Trophoblast cell (in vitro differentiated cells and primary cell): ENCODE data around the gene RAD1.

Experiments
- DNase-seq, 2 donors: peaks; one replicate each; pipeline ENCODE4 v3.0.0-alpha.2; 2016
- H2AFZ ChIP-seq: 2 replicates; pipeline ENCODE4 v1.6.1; 2013; ENCODE audit warnings: low read length, moderate library complexity, mild to moderate bottlenecking; ENCODE audit not compliant: insufficient read depth, poor library complexity
- H2AK5ac ChIP-seq: 2 replicates; pipeline ENCODE4 v1.6.1; 2013; ENCODE audit warnings: mild to moderate bottlenecking, low read length
- H2BK120ac ChIP-seq: 2 replicates; pipeline ENCODE4 v1.6.1; 2013; ENCODE audit warnings: low read length, mild to moderate bottlenecking, moderate library complexity; ENCODE audit not compliant: insufficient read depth, poor library complexity
- H2BK12ac ChIP-seq: 2 replicates; pipeline ENCODE4 v1.6.1; 2013; ENCODE audit warnings: mild to moderate bottlenecking, low read length, moderate library complexity
- H2BK5ac ChIP-seq: 2 replicates; pipeline ENCODE4 v1.6.1; 2013; ENCODE audit warnings: low read length, low read depth, moderate library complexity, mild to moderate bottlenecking; ENCODE audit not compliant: poor library complexity
- H3K14ac ChIP-seq: 2 replicates; pipeline ENCODE4 v1.6.1; 2013; ENCODE audit warnings: mild to moderate bottlenecking, low read length
- H3K18ac ChIP-seq: 2 replicates; pipeline ENCODE4 v1.6.1; 2013; ENCODE audit warnings: mild to moderate bottlenecking, low read length
- H3K23ac ChIP-seq: 2 replicates; pipeline ENCODE4 v1.6.1; 2013; ENCODE audit warnings: low read length
- H3K27ac ChIP-seq: 2 replicates; pipeline ENCODE4 v1.5.1; 2013; ENCODE audit warnings: low read depth, mild to moderate bottlenecking, inconsistent platforms, low read length, moderate library complexity
- H3K27me3 ChIP-seq: 2 replicates; pipeline ENCODE4 v1.6.1; 2013; ENCODE audit warnings: inconsistent platforms, mild to moderate bottlenecking, low read length, moderate library complexity; ENCODE audit not compliant: insufficient read depth
- H3K36me3 ChIP-seq, 2 experiments: 1 replicate in 1 of 2; 2 replicates in 1 of 2; pipeline ENCODE4 v1.6.1; 2013; ENCODE audit warnings: low read length in 2 of 2, mild to moderate bottlenecking in 2 of 2, moderate library complexity in 1 of 2; ENCODE audit not compliant: insufficient read depth in 2 of 2, control insufficient read depth in 1 of 2
- H3K4ac ChIP-seq: 2 replicates; pipeline ENCODE4 v1.6.1; 2013; ENCODE audit warnings: low read depth, mild to moderate bottlenecking, low read length, moderate library complexity
- H3K4me1 ChIP-seq, 2 experiments: 1 replicate in 1 of 2; 2 replicates in 1 of 2; pipeline ENCODE4 v1.6.1; 2013; ENCODE audit warnings: low read length in 2 of 2, mild to moderate bottlenecking in 2 of 2, moderate library complexity in 1 of 2; ENCODE audit not compliant: insufficient read depth in 2 of 2, control insufficient read depth in 1 of 2
- H3K4me2 ChIP-seq: 2 replicates; pipeline ENCODE4 v1.6.1; 2013; ENCODE audit warnings: inconsistent platforms, mild to moderate bottlenecking, low read length, moderate library complexity
- H3K4me3 ChIP-seq: 2 replicates; pipeline ENCODE4 v1.5.1; 2013; ENCODE audit warnings: mild to moderate bottlenecking, low read depth, low read length, inconsistent platforms
- H3K79me1 ChIP-seq: one replicate; pipeline ENCODE4 v1.6.1; 2013; ENCODE audit warnings: low read length
- H3K79me2 ChIP-seq: 2 replicates; pipeline ENCODE4 v1.6.1; 2013; ENCODE audit warnings: low read length, mild to moderate bottlenecking; ENCODE audit not compliant: control insufficient read depth, insufficient read depth, poor library complexity
- H3K9ac ChIP-seq: 2 replicates; pipeline ENCODE4 v1.6.1; 2013; ENCODE audit warnings: mild to moderate bottlenecking, low read length
- H3K9me3 ChIP-seq: 2 replicates; pipeline ENCODE4 v1.6.1; 2013; ENCODE audit warnings: low read depth, mild to moderate bottlenecking, control low read depth, inconsistent platforms, low read length; ENCODE audit not compliant: insufficient read depth
- H4K12ac ChIP-seq: 2 replicates; pipeline ENCODE4 v1.6.1; 2013; ENCODE audit warnings: low read depth, mild to moderate bottlenecking, low read length, moderate library complexity
- H4K8ac ChIP-seq: 2 replicates; pipeline ENCODE4 v1.6.1; 2013; ENCODE audit warnings: low read depth, mild to moderate bottlenecking, low read length, moderate library complexity
- H4K91ac ChIP-seq: one replicate; pipeline ENCODE4 v1.6.1; 2013; ENCODE audit warnings: low read depth, mild to moderate bottlenecking, low read length, moderate library complexity
- WGBS: extraction: QIAGEN DNeasy Blood & Tissue Kit; methylation state at CpG from one replicate; pipeline ENCODE4 v1.1.7; 2013; ENCODE audit warnings: missing lambda C conversion rate; ENCODE audit not compliant: insufficient read length, insufficient coverage; ENCODE audit errors: extremely low coverage; 5-methylcytosine and 5-hydroxymethylcytosine counted together

Gene RAD1

DNA sequence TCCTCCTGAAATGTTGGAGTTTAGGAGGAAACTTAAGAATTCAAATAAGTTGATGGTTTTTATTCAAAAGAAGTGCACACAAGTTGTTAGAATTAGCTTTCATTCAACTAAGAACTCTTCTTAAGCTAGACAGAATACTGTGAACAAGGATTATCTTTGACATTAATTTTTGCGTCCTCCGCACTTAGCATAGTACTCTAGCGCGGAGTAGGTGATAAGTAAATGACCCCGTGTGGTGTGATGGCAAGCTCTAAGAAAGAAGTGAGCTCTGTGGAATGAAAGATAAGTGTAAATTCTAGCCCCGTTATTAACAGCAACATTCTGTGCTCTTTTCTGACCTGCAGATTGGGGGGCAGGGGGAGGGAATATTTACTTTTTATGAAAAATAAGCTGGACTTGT, 1.2 kb upstream of the RAD1 start:
- peak overlapping the region; percentile 63 for H3K4me2 ChIP-seq
- peaks cover 6% of the 10 kb centered on the region in 2 experiments for H3K36me3 ChIP-seq
- no peak overlapping the region for H3K18ac ChIP-seq
- H3K4me1 ChIP-seq, result peaks cover 0 to 2% of the 10 kb centered on the region in 2 experiments
- no peak overlapping the region for H3K4me3 ChIP-seq
- no peaks in the 10 kb centered on the region for H3K9me3 ChIP-seq
- H3K79me2 ChIP-seq, result peaks cover 8% of the 10 kb centered on the region
- no peak overlapping the region for H3K9ac ChIP-seq
- DNase-seq, result no peak
- no peak overlapping the region for H4K91ac ChIP-seq
- H4K8ac ChIP-seq, result no peak overlapping the region
- H3K27me3 ChIP-seq, result no peaks in the 10 kb centered on the region
- peaks cover 6% of the 10 kb centered on the region for H3K79me1 ChIP-seq
- H2BK12ac ChIP-seq, result no peak overlapping the region
- H2BK120ac ChIP-seq, result no peak overlapping the region
- H3K14ac ChIP-seq, result no peak overlapping the region
- H2AK5ac ChIP-seq, result no peak overlapping the region
- peak overlapping the region; percentile 98 for H3K4ac ChIP-seq
- no peak overlapping the region for H3K27ac ChIP-seq
- H4K12ac ChIP-seq, result no peak overlapping the region
- H2BK5ac ChIP-seq, result no peak overlapping the region
- no peak overlapping the region for H3K23ac ChIP-seq
- WGBS, result no CpG with 5 or more reads among the region's 6 CpGs
- H2AFZ ChIP-seq, result no peak overlapping the region

DNA sequence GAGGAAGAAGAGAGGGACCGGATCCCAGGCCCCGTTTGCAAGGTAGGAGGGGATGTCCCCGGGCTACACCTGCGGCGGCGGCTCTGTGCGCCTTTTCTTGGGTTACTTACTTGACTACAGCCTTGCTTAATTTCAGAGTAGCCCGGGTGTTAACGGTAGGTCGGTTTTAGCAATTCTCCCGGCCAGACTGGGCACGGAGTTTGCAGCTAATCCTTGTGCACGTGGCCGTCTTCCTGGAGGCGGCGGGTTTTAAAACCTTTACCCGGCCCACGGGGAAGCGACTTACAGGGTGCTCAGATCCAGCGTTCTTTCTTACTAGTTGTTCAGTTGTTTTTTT, 520 bp upstream of the RAD1 start:
- Histone ChIP-seq H3K9me3 (no peaks in the 10 kb centered on the region), H2BK120ac (peak overlapping the region; percentile 52), H3K18ac (peak overlapping the region; percentile 99), H3K23ac (no peak overlapping the region), H3K4me3 (peak overlapping the region; percentile 89), H4K8ac (peak overlapping the region; percentile 99), H4K12ac (peak overlapping the region; percentile 79), H2AK5ac (peak overlapping the region; percentile 96), H3K79me1 (peaks cover 6% of the 10 kb centered on the region), H3K79me2 (peaks cover 8% of the 10 kb centered on the region), H3K4me1 (peaks cover 0 to 2% of the 10 kb centered on the region in 2 experiments), H4K91ac (peak overlapping the region; percentile 97), H3K27ac (peak overlapping the region; percentile 49), H2BK12ac (no peak overlapping the region), H2AFZ (peak overlapping the region; percentile 92), H3K4ac (peak overlapping the region; percentile 98), H3K14ac (peak overlapping the region; percentile 90), H2BK5ac (peak overlapping the region; percentile 45), H3K27me3 (no peaks in the 10 kb centered on the region), H3K36me3 (peaks cover 3 to 6% of the 10 kb centered on the region in 2 experiments), H3K9ac (peak overlapping the region; percentile 90), H3K4me2 (peak overlapping the region; percentile 63)
- WGBS, result no CpG with 5 or more reads among the region's 20 CpGs
- DNase-seq, result no peak

DNA sequence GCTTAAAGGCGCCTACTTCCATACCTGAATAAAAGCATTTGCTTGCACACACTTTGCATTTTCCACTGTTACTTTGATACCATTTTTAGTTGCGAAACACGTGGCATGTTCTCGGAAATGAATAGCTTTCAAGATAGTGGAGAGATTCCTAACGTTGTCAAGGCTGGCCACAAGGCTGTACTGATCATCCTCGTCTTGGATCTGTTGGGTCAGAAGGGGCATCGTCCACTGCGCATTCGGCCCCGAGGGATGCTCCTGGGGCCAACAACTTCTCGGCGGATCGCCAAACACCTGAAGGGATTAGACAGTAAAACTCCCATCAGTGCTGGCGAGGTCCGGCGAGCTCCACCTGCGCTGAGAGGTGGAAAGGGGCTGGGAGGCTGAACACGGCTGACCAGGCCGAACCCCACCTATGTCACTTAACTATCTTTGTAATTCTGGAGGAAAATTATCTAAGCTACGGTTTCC, 599 bp downstream of the RAD1 start:
- Histone ChIP-seq H3K14ac (no peak overlapping the region), H3K9ac (peak overlapping the region; percentile 50), H3K36me3 (peaks cover 2 to 6% of the 10 kb centered on the region in 2 experiments), H3K4ac (peak overlapping the region; percentile 22), H3K4me1 (peaks cover 0 to 2% of the 10 kb centered on the region in 2 experiments), H2AFZ (peak overlapping the region; percentile 40), H4K12ac (peak overlapping the region; percentile 23), H2BK12ac (no peak overlapping the region), H4K91ac (no peak overlapping the region), H3K79me2 (peaks cover 8% of the 10 kb centered on the region), H3K27me3 (no peaks in the 10 kb centered on the region), H3K4me3 (peak overlapping the region; percentile 89), H2AK5ac (peak overlapping the region; percentile 23), H3K27ac (peak overlapping the region; percentile 93), H2BK5ac (no peak overlapping the region), H3K23ac (no peak overlapping the region), H3K18ac (peak overlapping the region; percentile 3), H3K9me3 (no peaks in the 10 kb centered on the region), H3K4me2 (peak overlapping the region; percentile 66), H2BK120ac (no peak overlapping the region), H3K79me1 (peaks cover 6% of the 10 kb centered on the region), H4K8ac (peak overlapping the region; percentile 89)
- DNase-seq, result peak; percentile 41 to 77
- no CpG with 5 or more reads among the region's 20 CpGs for WGBS

DNA sequence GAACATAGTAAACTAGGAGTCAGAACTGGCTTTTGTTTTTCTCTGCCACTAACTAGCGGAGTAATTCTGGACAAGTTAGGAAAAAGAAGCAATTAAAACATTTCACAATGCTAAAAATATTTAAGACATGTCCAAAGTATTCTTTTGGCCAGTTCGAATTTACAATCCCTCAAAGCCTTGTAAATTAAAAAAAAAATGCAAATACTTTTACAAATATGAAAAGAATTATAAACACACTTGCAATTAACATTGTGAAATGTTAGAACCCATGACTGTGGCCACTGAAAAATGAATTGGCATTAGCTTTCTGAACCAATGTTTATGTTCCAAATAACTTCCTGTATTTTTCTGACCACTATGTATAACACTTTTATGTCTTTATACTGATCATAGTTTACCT, 2.2 kb downstream of the RAD1 start:
- Histone ChIP-seq H4K12ac (no peak overlapping the region), H2BK12ac (no peak overlapping the region), H3K79me2 (peaks cover 8% of the 10 kb centered on the region), H3K27ac (no peak overlapping the region), H3K4me3 (no peak overlapping the region), H3K27me3 (no peaks in the 10 kb centered on the region), H3K4me1 (peaks cover 0 to 2% of the 10 kb centered on the region in 2 experiments), H3K9me3 (no peaks in the 10 kb centered on the region), H2AFZ (no peak overlapping the region), H3K4ac (no peak overlapping the region), H3K9ac (no peak overlapping the region), H4K8ac (no peak overlapping the region), H3K4me2 (no peak overlapping the region), H2BK120ac (no peak overlapping the region), H3K14ac (no peak overlapping the region), H3K36me3 (peaks cover 2 to 6% of the 10 kb centered on the region in 2 experiments), H2BK5ac (no peak overlapping the region), H3K23ac (no peak overlapping the region), H2AK5ac (no peak overlapping the region), H3K79me1 (peaks cover 6% of the 10 kb centered on the region), H4K91ac (no peak overlapping the region), H3K18ac (no peak overlapping the region)
- WGBS, result no CpG with 5 or more reads among the region's 2 CpGs
- DNase-seq, result peak in 1 of 2 donors; percentile 52
